ENCODE data around the gene ASH1L. TPM values are rescaled to one million over a fixed set of nuclear protein-coding genes. Genes with fewer than 3 reads are reported as not detected.
"Not testable (repeated sequence)": the region's sequence is repeated elsewhere in the genome, so short reads cannot be mapped to it uniquely, and the experiment has no call there.

The ASH1L gene
- total RNA-seq, 1 experiment from 2014 or later = 29.3 TPM

DNA sequence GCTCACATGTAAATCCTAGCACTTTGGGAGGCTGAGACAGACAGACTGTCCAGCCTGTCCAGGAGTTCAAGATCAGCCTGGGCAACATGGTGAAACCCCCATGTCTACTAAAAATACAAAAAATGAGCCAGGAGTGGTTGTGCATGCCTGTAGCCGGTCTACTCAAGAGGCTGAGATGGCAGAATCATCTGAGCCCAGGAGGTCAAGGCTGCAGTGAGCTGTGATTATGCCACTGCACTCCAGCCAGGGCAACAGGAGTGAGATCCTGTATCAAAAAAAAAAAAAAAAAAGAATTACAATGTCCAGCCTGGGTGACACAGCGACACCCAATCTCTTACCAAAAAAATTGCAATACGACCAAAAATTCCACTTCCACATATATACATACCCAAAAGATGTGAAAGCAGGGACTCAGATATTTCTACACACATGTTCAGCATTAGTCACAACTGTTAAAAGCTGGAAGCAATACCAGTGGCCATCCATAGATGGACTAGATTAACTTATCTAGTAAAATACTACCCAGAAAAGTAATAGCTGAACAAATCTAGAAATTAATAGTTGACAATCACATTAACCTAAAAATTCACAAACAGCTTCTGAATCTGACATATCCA is 49.2 kb downstream of the ASH1L start:
- no peak for DNase-seq (ENCODE audit: low spot score)
- H3K4me3 Mint-ChIP-seq = no peak overlapping the region
- ChIA-PET CTCF (no interaction called here), POLR2A (interaction anchor here (0.6 kb wide), 1 partner anchor 270 kb away, joined by 3 read pairs; no protein-coding TSS in a partner anchor)
- H3K27me3 Mint-ChIP-seq (ENCODE audit: low read depth) = no peaks in the 10 kb centered on the region
- TF ChIP-seq, protein P1, sequence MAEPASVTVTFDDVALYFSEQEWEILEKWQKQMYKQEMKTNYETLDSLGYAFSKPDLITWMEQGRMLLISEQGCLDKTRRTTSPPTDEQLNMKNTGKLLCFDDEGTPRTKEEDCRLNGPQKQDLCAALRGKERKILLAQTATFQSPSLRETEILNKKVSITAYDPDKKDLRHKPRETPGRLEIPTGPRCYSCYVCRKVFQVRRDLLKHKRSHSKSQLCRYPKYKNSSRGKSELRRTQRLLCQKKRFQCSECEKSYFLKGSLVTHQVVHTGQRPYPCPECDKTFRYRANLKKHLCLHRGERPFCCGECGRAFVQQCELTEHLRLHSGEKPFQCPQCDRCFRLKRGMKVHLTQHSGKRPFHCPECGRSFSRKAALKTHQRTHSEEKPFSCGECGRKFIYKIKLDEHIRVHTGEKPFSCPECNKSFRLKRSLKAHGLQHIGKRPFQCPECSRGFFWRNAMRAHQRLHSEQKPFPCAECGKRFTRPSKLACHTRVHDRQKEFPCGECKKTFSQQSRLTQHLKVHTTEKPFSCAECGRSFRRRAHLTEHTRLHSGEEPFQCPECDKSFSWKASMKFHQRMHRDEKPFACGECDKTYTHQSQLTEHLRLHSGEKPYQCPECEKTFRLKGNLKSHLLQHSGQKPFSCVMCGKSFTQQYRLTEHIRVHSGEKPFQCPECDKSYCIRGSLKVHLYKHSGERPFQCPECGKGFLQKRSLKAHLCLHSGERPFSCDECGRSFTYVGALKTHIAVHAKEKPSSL (CRISPR knock-in tag; conservative IDR thresholded peaks at IDR 0.05) = no peak
- TF ChIP-seq ZNF671 (CRISPR knock-in tag; IDR thresholded peaks at IDR 0.05) = no peak
- no peak for TF ChIP-seq ZNF219 (CRISPR knock-in tag; IDR thresholded peaks at IDR 0.05; ENCODE audit: borderline replicate concordance)
- TF ChIP-seq ZNF263 (CRISPR knock-in tag; IDR thresholded peaks at IDR 0.05; ENCODE audit: low read depth) = no peak
- no peak for TF ChIP-seq GRHL2 (CRISPR knock-in tag; IDR thresholded peaks at IDR 0.05; ENCODE audit: insufficient replicate concordance, severe bottlenecking)
- no peak for TF ChIP-seq ZNF317 (CRISPR knock-in tag; IDR thresholded peaks at IDR 0.05; ENCODE audit: borderline replicate concordance, low read depth)
- no peak for TF ChIP-seq SOX15 (CRISPR knock-in tag; IDR thresholded peaks at IDR 0.05)
- TF ChIP-seq RORB (CRISPR knock-in tag; IDR thresholded peaks at IDR 0.05) = no peak
- TF ChIP-seq, protein P2, sequence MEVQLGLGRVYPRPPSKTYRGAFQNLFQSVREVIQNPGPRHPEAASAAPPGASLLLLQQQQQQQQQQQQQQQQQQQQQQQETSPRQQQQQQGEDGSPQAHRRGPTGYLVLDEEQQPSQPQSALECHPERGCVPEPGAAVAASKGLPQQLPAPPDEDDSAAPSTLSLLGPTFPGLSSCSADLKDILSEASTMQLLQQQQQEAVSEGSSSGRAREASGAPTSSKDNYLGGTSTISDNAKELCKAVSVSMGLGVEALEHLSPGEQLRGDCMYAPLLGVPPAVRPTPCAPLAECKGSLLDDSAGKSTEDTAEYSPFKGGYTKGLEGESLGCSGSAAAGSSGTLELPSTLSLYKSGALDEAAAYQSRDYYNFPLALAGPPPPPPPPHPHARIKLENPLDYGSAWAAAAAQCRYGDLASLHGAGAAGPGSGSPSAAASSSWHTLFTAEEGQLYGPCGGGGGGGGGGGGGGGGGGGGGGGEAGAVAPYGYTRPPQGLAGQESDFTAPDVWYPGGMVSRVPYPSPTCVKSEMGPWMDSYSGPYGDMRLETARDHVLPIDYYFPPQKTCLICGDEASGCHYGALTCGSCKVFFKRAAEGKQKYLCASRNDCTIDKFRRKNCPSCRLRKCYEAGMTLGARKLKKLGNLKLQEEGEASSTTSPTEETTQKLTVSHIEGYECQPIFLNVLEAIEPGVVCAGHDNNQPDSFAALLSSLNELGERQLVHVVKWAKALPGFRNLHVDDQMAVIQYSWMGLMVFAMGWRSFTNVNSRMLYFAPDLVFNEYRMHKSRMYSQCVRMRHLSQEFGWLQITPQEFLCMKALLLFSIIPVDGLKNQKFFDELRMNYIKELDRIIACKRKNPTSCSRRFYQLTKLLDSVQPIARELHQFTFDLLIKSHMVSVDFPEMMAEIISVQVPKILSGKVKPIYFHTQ (CRISPR knock-in tag; IDR thresholded peaks at IDR 0.05) = no peak
- TF ChIP-seq, protein P3, sequence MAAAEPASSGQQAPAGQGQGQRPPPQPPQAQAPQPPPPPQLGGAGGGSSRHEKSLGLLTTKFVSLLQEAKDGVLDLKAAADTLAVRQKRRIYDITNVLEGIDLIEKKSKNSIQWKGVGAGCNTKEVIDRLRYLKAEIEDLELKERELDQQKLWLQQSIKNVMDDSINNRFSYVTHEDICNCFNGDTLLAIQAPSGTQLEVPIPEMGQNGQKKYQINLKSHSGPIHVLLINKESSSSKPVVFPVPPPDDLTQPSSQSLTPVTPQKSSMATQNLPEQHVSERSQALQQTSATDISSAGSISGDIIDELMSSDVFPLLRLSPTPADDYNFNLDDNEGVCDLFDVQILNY (CRISPR knock-in tag; IDR thresholded peaks at IDR 0.05) = no peak
- no peak for TF ChIP-seq ESRRA (CRISPR knock-in tag; IDR thresholded peaks at IDR 0.05; ENCODE audit: borderline replicate concordance)
- TF ChIP-seq TEAD4 (CRISPR knock-in tag; IDR thresholded peaks at IDR 0.05) = no peak
- TF ChIP-seq, protein P4, sequence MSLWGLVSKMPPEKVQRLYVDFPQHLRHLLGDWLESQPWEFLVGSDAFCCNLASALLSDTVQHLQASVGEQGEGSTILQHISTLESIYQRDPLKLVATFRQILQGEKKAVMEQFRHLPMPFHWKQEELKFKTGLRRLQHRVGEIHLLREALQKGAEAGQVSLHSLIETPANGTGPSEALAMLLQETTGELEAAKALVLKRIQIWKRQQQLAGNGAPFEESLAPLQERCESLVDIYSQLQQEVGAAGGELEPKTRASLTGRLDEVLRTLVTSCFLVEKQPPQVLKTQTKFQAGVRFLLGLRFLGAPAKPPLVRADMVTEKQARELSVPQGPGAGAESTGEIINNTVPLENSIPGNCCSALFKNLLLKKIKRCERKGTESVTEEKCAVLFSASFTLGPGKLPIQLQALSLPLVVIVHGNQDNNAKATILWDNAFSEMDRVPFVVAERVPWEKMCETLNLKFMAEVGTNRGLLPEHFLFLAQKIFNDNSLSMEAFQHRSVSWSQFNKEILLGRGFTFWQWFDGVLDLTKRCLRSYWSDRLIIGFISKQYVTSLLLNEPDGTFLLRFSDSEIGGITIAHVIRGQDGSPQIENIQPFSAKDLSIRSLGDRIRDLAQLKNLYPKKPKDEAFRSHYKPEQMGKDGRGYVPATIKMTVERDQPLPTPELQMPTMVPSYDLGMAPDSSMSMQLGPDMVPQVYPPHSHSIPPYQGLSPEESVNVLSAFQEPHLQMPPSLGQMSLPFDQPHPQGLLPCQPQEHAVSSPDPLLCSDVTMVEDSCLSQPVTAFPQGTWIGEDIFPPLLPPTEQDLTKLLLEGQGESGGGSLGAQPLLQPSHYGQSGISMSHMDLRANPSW (CRISPR knock-in tag; conservative IDR thresholded peaks at IDR 0.05; ENCODE audit: low read depth) = no peak
- TF ChIP-seq SMAD3 (CRISPR knock-in tag; IDR thresholded peaks at IDR 0.05; ENCODE audit: borderline replicate concordance) = no peak
- TF ChIP-seq, protein P5, sequence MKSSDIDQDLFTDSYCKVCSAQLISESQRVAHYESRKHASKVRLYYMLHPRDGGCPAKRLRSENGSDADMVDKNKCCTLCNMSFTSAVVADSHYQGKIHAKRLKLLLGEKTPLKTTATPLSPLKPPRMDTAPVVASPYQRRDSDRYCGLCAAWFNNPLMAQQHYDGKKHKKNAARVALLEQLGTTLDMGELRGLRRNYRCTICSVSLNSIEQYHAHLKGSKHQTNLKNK (CRISPR knock-in tag; IDR thresholded peaks at IDR 0.05) = no peak
- H3K4me1 Mint-ChIP-seq = no peaks in the 10 kb centered on the region
- no peak for ATAC-seq
- H3K9me3 Mint-ChIP-seq = no peaks in the 10 kb centered on the region
- H3K36me3 Mint-ChIP-seq = peaks cover 3% of the 10 kb centered on the region; the same call in 1 of the 2 replicates
- no peak overlapping the region for H3K27ac Mint-ChIP-seq

DNA sequence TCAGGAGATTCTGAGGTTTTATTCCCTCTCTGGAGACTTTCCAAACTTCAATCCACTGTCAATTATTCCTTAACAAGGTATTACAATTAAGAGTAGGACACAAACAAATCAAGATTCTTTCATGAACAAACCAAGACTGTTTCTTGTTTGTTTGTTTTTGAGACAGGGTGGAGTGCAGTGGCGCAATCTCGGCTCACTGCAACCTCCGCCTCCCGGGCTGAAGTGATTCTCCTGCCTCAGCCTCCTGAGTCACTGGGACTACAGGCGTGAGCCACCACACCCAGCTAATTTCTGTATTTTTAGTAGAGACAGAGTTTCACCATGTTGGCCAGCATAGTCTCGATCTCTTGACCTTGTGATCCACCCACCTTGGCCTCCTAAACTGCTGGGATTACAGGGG is 51.2 kb downstream of the ASH1L start:
- H3K27ac Mint-ChIP-seq; H3K9me3 Mint-ChIP-seq; ATAC-seq; H3K4me1 Mint-ChIP-seq; DNase-seq (ENCODE audit: low spot score); H3K36me3 Mint-ChIP-seq; H3K27me3 Mint-ChIP-seq (ENCODE audit: low read depth); POLR2A ChIA-PET; CTCF ChIA-PET; H3K4me3 Mint-ChIP-seq: not testable (repeated sequence)

All from WTC11 (cell line).